Measurements from ENCODE around the gene SLC19A1.

The SLC19A1 gene

GRCh38 chr21:45459171-45460010 lies 82.8 kb downstream of the SLC19A1 start:
- TF ChIP-seq NFIC (IDR thresholded peaks at IDR 0.05) (no peak), CREB1 (IDR thresholded peaks at IDR 0.05; ENCODE audit: low read depth) (no peak), EGR1 (IDR thresholded peaks at IDR 0.05) (no peak), TAF1 (IDR thresholded peaks at IDR 0.05; ENCODE audit: low read depth) (no peak), CEBPB (IDR thresholded peaks at IDR 0.05) (no peak), EP300 (IDR thresholded peaks at IDR 0.05; ENCODE audit: borderline replicate concordance) (no peak), ZBTB7A (IDR thresholded peaks at IDR 0.05; ENCODE audit: low read depth) (no peak), RAD21 (IDR thresholded peaks at IDR 0.05; ENCODE audit: low read depth) (no peak), REST (IDR thresholded peaks at IDR 0.05; ENCODE audit: low read depth) (no peak)
- TF ChIP-seq, protein P1, sequence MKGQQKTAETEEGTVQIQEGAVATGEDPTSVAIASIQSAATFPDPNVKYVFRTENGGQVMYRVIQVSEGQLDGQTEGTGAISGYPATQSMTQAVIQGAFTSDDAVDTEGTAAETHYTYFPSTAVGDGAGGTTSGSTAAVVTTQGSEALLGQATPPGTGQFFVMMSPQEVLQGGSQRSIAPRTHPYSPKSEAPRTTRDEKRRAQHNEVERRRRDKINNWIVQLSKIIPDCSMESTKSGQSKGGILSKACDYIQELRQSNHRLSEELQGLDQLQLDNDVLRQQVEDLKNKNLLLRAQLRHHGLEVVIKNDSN (IDR thresholded peaks at IDR 0.05) = no peak

- no peak for TF ChIP-seq REST (IDR thresholded peaks at IDR 0.05; ENCODE audit: low read depth)
- TF ChIP-seq TCF12 (IDR thresholded peaks at IDR 0.05; ENCODE audit: low read depth) = no peak
- no peak for TF ChIP-seq YY1 (IDR thresholded peaks at IDR 0.05; ENCODE audit: low read depth)
- TF ChIP-seq TAF1 (IDR thresholded peaks at IDR 0.05; ENCODE audit: low read depth) = no peak
- TF ChIP-seq EGR1 (IDR thresholded peaks at IDR 0.05) = no peak
- TF ChIP-seq ZBTB7A (IDR thresholded peaks at IDR 0.05; ENCODE audit: low read depth) = no peak
- TF ChIP-seq CEBPB (IDR thresholded peaks at IDR 0.05) = no peak
- TF ChIP-seq FOXM1 (IDR thresholded peaks at IDR 0.05; ENCODE audit: borderline replicate concordance, low read depth) = no peak
- TF ChIP-seq CREB1 (IDR thresholded peaks at IDR 0.05; ENCODE audit: low read depth) = no peak
- no peak for TF ChIP-seq RAD21 (IDR thresholded peaks at IDR 0.05; ENCODE audit: low read depth)
- TF ChIP-seq NFIC (IDR thresholded peaks at IDR 0.05) = no peak
- TF ChIP-seq, protein P1 (IDR thresholded peaks at IDR 0.05) = no peak
- TF ChIP-seq EP300 (IDR thresholded peaks at IDR 0.05; ENCODE audit: borderline replicate concordance) = no peak
- TF ChIP-seq, protein P2, sequence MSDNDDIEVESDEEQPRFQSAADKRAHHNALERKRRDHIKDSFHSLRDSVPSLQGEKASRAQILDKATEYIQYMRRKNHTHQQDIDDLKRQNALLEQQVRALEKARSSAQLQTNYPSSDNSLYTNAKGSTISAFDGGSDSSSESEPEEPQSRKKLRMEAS (IDR thresholded peaks at IDR 0.05) = no peak
- no peak for TF ChIP-seq TEAD4 (IDR thresholded peaks at IDR 0.05)
Observed at GRCh38 chr21:45458281-45459170, 83.7 kb downstream of the SLC19A1 start.

GRCh38 chr21:45457832-45458172 lies 84.4 kb downstream of the SLC19A1 start:
- TF ChIP-seq CEBPB (IDR thresholded peaks at IDR 0.05) (no peak), TCF12 (IDR thresholded peaks at IDR 0.05; ENCODE audit: low read depth) (no peak), CREB1 (IDR thresholded peaks at IDR 0.05; ENCODE audit: low read depth) (no peak), FOXM1 (IDR thresholded peaks at IDR 0.05; ENCODE audit: borderline replicate concordance, low read depth) (no peak), TAF1 (IDR thresholded peaks at IDR 0.05; ENCODE audit: low read depth) (no peak), NFIC (IDR thresholded peaks at IDR 0.05) (no peak), RAD21 (IDR thresholded peaks at IDR 0.05; ENCODE audit: low read depth) (no peak), YY1 (IDR thresholded peaks at IDR 0.05; ENCODE audit: low read depth) (no peak), EP300 (IDR thresholded peaks at IDR 0.05; ENCODE audit: borderline replicate concordance) (no peak), EGR1 (IDR thresholded peaks at IDR 0.05) (no peak)
- TF ChIP-seq, protein P1 (IDR thresholded peaks at IDR 0.05) = no peak

- TF ChIP-seq TCF12 (IDR thresholded peaks at IDR 0.05; ENCODE audit: low read depth) (no peak), EGR1 (IDR thresholded peaks at IDR 0.05) (no peak), TAF1 (IDR thresholded peaks at IDR 0.05; ENCODE audit: low read depth) (no peak), CREB1 (IDR thresholded peaks at IDR 0.05; ENCODE audit: low read depth) (no peak), RAD21 (IDR thresholded peaks at IDR 0.05; ENCODE audit: low read depth) (no peak), TEAD4 (IDR thresholded peaks at IDR 0.05) (no peak), REST (IDR thresholded peaks at IDR 0.05; ENCODE audit: low read depth) (no peak)
- TF ChIP-seq, protein P2 (IDR thresholded peaks at IDR 0.05) = no peak
Observed at GRCh38 chr21:45457161-45457831, 84.9 kb downstream of the SLC19A1 start.

Data from Ishikawa (cell line).